Activated CD8-positive, alpha-beta memory T cell treated with anti-CD3 and anti-CD28 coated beads, Interleukin-2, amount 50 U/mL, for 1 hour (primary cell): ENCODE results near the gene MICOS13.
"Not testable (repeated sequence)": the region's sequence is repeated elsewhere in the genome, so short reads cannot be mapped to it uniquely, and the experiment has no call there.

ENCODE experiments used
- DNase-seq: peaks from one replicate; pipeline ENCODE4 v3.0.0-alpha.2; 2020; ENCODE audit errors: extremely low read depth

Gene MICOS13

GRCh38 chr19:5680437-5681368, at the start of gene MICOS13, which contains the start of gene HSD11B1L:
Gene MICOS13 (minus strand): TSS chr19:5680516. CDS start chr19:5680486, 30 bp downstream.
Gene HSD11B1L (plus strand): TSS chr19:5681027. CDS start chr19:5684833, 3,806 bp downstream.
- peak; percentile 93 for DNase-seq

GRCh38 chr19:5727453-5728050, 47.2 kb upstream of the MICOS13 start:
- no peak for DNase-seq

GRCh38 chr19:5719961-5720790, 39.9 kb upstream of the MICOS13 start, which contains the start of the genes CATSPERD and LONP1:
Gene CATSPERD (plus strand): TSS chr19:5720637. CDS start chr19:5720738, 101 bp downstream.
Gene LONP1 (minus strand): TSS chr19:5720146. CDS start chr19:5720132, 14 bp downstream.
- DNase-seq = peak; percentile 96

GRCh38 chr19:5719274-5719960, 39.1 kb upstream of the MICOS13 start:
- DNase-seq = no peak

- DNase-seq = no peak
Observed at GRCh38 chr19:5718579-5719273, 38.4 kb upstream of the MICOS13 start.

GRCh38 chr19:5718037-5718578, 37.8 kb upstream of the MICOS13 start:
- DNase-seq = no peak

- DNase-seq = no peak
Observed at GRCh38 chr19:5717215-5717935, 37.1 kb upstream of the MICOS13 start.

GRCh38 chr19:5714816-5715215, 34.5 kb upstream of the MICOS13 start:
- DNase-seq = no peak

- no peak for DNase-seq
Observed at GRCh38 chr19:5713228-5713627, 32.9 kb upstream of the MICOS13 start.

- no peak for DNase-seq
Observed at GRCh38 chr19:5711713-5712161, 31.4 kb upstream of the MICOS13 start.

- no peak for DNase-seq
Observed at GRCh38 chr19:5711025-5711424, 30.7 kb upstream of the MICOS13 start.

GRCh38 chr19:5707576-5708575, 27.6 kb upstream of the MICOS13 start:
- no peak for DNase-seq

- no peak for DNase-seq
Observed at GRCh38 chr19:5706876-5707573, 26.7 kb upstream of the MICOS13 start.

- DNase-seq = no peak
Observed at GRCh38 chr19:5705552-5705951, 25.2 kb upstream of the MICOS13 start.

- DNase-seq = no peak
Observed at GRCh38 chr19:5703819-5704818, 23.8 kb upstream of the MICOS13 start.

GRCh38 chr19:5702053-5702410, 21.7 kb upstream of the MICOS13 start:
- not testable (repeated sequence) for DNase-seq
